ENCODE data around the gene LIPM.

GRCh38 chr10:88788924-88789323, 13.6 kb upstream of the LIPM start:
- TF ChIP-seq NFRKB (IDR thresholded peaks at IDR 0.05), result no peak
- TF ChIP-seq TARDBP (IDR thresholded peaks at IDR 0.05), result no peak
- TF ChIP-seq FOXA1 (IDR thresholded peaks at IDR 0.05), result no peak
- TF ChIP-seq SP1 (IDR thresholded peaks at IDR 0.05), result no peak
- TF ChIP-seq LEF1 (IDR thresholded peaks at IDR 0.05; ENCODE audit: borderline replicate concordance), result no peak
- TF ChIP-seq FOXM1 (IDR thresholded peaks at IDR 0.05; ENCODE audit: borderline replicate concordance), result no peak
- TF ChIP-seq BHLHE40 (IDR thresholded peaks at IDR 0.05; ENCODE audit: borderline replicate concordance), result no peak
- TF ChIP-seq ELF4 (IDR thresholded peaks at IDR 0.05), result no peak
- TF ChIP-seq PKNOX1 (IDR thresholded peaks at IDR 0.05), result no peak
- TF ChIP-seq ZNF384 (IDR thresholded peaks at IDR 0.05), result no peak
- no peak for TF ChIP-seq SUZ12 (IDR thresholded peaks at IDR 0.05)
- no peak for TF ChIP-seq FOXK2 (IDR thresholded peaks at IDR 0.05)

Measured in HEK293T (cell line).